Dermis microvascular lymphatic vessel endothelial cell (primary cell): ENCODE measurements around the gene PARP15. TPM values are rescaled to one million over a fixed set of nuclear protein-coding genes. Genes with fewer than 3 reads are reported as not detected.
"Not testable (repeated sequence)": the region's sequence is repeated elsewhere in the genome, so short reads cannot be mapped to it uniquely, and the experiment has no call there.

Experiments
- DNase-seq, 2 donors: peaks; one replicate each; pipeline versions ENCODE4 v3.0.0 to v3.0.0-alpha.2; 2010; ENCODE audit warnings: low read depth in 2 of 2
- total RNA-seq: library from RNA; depleted of rRNA; stranded (reverse); fragments of >200 nt; gene quantifications from 2 replicates; pipeline ENCODE4 v1.2.1, GENCODE V29; 2014

PARP15 gene
- total RNA-seq, 1 donor from 2014 or later = 0.39 TPM

DNA sequence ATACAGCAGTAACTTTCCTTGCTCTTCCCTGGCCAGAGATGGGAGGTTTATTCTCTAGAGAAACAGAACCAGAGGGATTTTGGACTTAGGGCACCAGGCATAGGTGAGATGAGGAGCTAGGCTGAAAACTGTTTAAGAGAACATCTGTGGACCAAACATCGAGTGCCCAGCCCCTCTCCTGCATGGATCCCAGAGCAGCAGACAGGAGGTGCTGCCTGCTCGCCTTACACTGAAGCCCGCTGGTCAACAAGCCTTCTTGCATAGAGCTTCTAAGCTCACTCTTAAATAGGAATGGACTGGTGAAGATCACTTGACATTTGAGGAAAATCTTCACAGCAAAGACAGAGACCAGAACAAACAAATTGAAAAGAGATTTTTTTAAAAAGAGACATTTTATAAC lies 41.2 kb downstream of the PARP15 start:
- no peak for DNase-seq

DNA sequence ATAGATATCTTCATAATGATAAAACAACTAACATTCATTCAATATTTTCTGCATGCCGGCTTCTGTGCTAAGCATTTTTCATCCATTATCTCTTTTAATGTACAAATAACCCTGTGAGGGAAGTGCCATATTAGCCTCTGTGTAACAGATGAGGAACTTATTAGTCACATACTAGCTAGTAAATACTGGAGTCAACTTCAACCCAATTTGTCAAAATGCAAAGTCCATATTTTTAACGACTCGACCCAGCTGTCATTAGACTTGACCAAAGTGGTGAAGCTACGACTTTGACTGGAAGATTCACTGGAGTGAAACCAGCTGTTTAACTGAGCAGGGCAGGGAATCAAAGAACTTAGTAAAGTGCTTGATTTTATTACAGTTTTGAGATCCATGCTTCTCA lies 41.6 kb downstream of the PARP15 start:
- DNase-seq = no peak

DNA sequence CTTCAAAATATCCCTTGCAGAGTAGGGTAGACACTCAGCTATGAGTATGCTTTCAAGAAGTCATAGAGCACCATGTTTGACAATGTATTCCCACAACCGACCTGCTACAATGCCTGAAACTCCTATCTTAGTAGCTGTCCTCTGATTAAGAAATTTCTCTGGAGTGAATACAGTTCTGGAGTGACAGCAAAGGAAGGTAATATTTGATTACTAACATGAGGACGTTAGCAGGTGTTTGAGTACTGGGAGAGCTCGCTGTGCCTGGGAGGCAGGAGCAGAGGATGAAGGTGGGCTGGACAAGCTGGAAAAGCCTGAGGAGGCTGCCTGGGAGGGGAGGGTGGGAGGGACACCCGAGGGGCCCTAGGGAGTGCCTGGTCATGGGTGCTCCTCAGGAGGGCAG lies 42.9 kb downstream of the PARP15 start:
- DNase-seq = no peak

DNA sequence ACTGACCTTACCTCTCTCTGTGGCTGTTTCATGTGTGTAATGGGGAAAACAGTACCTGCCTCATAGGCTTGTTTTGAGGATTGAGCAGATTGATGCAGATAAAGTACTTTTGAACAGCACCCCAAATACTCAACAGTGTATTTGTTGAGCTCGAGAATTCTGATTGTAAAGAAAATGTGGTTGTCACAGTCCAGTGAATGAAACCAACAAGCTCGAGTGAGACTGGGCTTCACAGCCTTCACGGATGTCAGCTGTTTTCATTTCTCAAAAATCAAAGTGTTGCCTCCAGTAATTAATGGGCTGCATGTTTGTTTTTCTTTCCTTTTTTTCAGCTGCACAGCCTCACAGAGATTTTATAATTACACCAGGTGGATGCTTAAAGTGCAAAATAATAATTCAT lies 43.7 kb downstream of the PARP15 start:
- no peak for DNase-seq

DNA sequence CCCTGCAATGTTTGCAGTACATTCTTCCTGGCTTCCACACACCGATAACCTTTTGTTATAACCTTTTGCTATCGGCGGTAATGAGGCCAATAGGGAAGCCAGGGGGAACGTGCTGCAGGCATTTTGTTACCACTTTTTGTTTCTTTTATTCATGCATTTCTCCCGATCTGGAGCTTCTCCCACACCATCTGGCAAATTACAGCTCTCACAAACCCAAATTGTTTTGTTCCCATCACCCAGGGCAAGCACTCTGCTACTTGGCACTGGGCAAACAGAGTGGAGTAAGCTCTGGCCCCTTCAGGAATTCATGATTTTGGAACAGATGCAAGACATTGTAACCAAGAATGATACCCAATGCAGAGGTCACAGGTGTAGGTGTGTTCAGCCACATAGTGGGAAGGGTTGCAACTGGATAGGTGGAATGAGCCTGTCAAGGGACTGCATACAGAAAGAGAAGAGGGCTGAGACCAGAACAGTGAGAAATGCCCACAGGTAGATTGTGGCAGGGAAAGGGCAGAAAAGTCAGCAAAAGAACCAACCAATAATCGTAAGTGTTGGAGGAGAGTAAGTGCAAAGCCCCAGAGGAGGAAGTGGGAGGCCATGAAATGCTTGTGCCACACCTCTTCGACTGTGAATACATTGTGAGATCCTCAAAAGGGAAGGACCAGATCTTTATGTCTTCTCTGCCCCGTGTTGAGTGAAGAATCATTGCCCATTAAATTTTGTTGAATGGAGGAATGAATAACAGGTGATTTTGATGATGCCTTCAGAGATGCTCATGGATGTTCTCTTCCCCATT lies 45.8 kb downstream of the PARP15 start:
- DNase-seq = no peak

DNA sequence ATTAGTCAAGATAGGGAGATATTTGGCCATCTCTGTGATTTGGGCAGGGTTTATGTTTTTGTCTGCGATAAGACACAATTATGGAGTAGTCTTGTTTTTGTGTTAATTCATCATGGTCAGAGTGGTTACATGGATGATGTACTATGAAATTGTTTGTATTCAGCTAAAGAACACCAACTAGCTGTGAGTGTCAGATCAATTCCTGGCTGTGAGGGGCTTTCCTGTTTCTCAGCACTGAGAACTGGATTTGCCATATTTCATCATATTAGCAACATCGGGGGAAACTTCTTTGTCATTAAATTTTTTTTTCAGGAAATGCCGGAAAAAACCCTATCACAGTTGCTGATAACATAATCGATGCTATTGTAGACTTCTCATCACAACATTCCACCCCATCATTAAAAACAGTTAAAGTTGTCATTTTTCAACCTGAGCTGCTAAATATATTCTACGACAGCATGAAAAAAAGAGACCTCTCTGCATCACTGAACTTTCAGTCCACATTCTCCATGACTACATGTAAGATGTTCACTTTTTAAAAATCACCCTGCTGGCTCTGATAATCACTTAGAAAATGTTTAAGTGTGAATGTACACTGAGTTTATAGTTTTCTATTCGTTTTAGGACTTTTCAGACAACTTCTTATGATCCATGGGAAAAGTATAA lies 49.2 kb downstream of the PARP15 start:
- no peak for DNase-seq

DNA sequence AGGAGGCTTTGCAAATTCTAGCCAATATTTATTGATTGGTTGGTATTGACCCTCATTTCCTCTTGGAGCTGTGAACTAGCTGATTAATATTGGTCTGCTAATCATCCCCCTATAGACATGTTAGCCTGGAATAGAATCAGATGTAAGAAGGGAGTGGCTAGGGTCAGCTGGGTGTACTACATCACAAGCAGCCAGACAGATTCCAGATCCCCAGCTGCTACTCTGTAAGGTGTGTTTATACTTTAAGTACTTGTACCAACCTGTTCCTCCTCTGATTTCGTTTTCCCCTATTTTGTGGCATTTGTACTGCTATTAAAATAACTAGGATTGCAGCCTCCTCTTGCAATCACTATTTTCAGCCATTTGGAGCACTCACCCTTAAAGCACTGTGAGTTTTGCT lies 49.9 kb downstream of the PARP15 start:
- no peak for DNase-seq

DNA sequence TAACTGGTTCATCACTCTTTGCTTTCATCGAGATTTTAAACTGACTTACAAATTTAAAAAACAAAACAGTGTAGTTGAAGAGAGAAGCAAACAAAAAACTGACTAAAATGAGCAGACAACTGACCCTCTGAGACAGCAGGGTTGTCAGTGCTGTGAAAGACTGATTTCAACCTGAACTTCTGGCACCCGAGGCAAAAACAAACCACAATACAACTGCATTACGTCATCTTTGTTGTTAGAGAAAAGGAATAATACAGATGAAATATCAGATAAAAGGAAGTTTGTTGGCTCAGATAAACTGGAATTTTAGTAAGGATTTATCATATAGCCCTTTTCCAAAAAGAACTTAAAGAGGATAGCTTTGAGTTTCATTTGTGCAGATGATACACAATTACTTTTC lies 51.1 kb downstream of the PARP15 start:
- DNase-seq = peak in 1 of 2 donors; percentile 61

DNA sequence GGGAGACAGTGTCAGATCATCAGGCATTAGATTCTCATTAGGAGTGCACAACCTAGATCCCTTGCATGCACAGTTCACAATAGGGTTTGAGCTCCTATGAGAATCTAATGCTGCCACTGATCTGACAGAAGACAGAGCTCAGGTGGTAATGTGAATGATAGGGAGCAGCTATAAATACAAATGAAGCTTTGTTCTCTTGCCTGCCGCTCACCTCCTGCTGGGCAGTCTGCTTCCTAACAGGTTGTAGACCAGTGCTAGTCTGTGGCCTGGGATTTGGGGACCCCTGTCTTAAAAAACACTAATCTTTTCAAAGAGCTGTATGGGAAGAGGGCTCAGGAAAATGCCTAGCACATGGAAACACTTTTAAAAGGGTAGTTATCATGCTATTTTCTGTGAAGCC lies 52.3 kb downstream of the PARP15 start:
- no peak for DNase-seq

DNA sequence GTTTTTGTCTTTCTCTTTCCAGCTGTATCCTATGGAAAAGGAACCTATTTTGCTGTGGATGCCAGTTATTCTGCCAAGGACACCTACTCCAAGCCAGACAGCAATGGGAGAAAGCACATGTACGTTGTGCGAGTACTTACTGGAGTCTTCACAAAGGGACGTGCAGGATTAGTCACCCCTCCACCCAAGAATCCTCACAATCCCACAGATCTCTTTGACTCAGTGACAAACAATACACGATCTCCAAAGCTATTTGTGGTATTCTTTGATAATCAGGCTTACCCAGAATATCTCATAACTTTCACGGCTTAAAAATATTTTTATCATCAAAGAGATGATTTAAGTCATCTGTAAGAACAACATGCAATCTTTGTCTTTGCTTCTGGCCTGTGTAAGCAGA lies 58.3 kb downstream of the PARP15 start:
- no peak for DNase-seq

DNA sequence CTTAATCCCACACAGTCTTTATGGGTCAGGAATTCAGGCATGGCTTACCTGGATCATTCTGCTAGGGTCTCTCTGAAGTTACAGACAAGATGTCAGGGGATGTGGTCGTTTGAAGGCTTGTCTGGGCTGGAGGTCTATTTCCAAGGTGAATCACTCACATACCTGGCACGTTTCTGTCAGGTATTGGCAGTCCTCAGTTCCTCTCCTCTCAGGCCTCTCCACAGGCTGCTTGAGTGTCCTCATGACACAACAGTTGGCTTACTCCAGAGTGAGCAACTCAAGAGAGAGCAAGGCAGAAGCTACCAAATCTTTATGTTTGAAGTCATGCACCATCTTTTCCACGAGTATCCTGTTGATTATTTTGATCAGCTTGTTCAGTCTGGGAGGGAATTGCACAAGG lies 59.2 kb downstream of the PARP15 start:
- DNase-seq = no peak

DNA sequence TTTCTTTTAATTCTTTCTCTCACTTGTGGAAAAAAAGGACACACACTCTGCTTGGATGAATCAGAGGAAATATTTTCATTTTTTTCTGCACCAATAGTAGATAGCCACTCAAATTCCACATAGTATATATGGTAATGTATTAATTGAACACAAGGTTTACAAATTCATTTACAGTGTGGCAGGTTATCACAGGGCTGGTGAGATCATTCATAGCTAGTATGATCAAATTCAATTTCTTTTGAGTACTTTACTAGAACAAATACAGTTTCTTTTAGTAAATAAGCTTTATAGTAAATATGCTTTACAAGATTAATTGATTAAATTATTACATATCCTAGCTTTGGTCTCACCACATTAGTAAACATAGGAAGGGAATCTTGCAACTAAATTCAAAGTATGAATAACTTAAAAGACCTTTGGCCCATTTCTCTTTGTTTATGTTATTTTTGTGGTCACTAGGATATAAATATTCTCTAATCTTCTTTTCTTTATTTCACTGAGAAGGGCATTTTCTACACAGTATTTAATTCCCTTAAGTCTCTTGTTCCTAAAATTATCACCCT lies 63.1 kb downstream of the PARP15 start:
- DNase-seq = no peak

DNA sequence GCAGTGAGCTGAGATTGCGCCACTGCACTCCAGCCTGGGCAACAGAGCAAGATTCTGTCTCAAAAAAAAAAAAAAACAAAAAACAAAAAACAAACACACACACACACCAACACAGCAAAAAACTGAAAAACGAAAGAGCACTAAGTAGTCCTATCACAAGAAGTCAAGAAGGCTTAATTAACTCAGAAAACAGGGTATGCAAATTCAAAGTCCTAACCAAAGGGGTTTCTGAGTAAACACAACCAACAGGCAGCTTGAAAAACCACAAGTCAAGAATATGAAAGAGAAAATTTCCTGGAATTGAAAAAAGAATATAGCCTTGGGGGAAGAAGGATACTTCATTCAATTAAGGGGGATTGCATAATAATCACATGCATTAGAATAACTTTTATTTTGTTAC lies 65.5 kb downstream of the PARP15 start:
- DNase-seq = no peak

DNA sequence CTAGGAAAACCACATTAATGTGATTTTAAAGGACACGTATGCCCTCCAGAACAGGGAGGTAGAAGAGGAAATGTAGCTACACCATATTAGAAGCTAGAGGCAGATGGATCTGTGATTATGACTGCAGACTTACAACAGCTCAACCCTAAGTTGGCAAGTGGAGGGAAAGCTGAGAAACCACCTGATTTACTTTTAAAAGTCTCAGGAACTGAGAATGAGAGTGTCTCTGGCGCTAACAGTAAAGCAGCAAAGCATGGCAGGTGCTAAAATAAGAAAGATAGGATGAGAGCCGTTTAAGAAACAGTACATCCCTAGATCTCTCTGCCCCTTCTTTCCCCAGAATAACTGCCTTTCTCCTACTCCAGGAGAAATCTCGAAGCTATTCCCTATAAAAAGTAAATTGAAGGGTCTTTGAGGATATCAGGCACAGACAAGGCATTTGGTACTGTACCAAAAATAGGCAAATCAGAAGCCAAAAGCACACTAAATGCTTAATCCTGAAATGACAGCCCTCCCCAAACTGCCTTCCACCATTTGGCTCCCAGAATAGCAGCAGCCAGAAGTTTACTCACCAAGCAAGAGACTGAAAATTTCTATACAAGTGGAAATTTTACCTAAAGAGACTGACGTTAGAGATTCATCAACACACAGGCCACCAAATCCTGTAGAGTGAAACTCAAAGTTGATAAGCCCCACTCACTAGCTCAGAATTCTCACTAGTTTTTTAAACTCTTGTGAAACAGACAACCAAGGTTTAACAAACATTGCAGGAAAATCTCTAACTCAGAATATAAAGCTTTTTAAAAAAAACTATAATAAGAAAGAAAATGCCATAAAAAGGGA lies 68.9 kb downstream of the PARP15 start:
- no peak for DNase-seq

DNA sequence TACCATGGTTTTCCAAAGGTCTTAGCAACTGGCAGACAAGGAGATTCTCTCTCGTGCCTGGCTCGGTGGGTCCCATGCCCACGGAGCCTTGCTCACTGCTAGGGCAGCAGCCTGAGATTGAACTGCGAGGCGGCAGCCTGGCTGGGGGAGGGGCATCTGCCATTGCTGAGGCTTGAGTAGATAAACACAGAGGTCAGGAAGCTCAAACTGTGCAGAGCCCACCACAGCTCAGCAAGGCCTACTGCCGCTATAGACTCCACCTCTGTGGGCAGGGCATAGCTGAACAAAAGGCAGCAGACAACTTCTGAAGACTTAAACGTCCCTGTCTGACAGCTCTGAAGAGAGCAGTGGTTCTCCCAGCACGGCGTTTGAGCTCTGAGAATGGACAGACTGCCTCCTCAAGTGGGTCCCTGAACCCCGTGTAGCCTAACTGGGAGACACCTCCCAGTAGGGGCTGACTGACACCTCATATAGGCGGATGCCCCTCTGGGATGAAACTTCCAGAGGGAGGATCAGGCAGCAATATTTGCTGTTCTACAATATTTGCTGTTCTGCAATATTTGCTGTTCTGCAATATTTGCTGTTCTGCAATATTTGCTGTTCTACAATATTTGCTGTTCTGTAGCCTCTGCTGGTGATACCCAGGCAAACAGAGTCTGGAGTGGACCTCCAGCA lies 73.9 kb downstream of the PARP15 start:
- DNase-seq = not testable (repeated sequence)

DNA sequence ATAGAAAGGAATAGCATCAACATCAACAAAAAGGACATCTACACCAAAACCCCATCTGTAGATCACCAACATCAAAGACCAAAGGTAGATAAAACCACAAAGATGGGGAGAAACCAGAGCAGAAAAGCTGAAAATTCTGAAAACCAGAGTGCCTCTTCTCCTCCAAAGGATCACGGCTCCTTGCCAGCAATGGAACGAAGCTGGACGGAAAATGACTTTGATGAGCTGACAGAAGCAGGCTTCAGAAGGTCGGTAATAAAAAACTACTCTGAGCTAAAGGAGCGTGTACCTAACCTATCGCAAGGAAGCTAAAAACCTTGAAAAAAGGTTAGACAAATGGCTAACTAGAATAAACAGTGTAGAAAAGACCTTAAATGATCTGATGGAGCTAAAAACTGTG lies 74.5 kb downstream of the PARP15 start:
- DNase-seq = not testable (repeated sequence)

DNA sequence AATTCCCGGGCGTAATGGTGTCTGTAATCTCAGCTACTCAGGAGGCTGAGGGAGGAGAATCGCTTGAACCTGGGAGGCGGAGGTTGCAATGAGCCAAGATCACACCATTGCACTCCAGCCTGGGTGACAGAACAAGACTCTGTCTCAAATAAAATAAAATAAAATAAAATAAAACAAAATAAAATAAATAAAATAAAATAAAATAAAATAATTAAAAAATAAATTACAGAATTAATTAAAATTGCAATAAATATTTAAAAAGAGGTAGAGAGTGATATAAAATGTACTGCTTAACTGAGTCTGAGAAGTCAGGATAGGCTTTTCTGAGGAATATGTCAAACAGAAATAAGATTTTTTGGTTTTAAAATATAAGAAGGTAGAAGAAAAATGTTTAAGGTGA lies 80.9 kb downstream of the PARP15 start:
- not testable (repeated sequence) for DNase-seq

DNA sequence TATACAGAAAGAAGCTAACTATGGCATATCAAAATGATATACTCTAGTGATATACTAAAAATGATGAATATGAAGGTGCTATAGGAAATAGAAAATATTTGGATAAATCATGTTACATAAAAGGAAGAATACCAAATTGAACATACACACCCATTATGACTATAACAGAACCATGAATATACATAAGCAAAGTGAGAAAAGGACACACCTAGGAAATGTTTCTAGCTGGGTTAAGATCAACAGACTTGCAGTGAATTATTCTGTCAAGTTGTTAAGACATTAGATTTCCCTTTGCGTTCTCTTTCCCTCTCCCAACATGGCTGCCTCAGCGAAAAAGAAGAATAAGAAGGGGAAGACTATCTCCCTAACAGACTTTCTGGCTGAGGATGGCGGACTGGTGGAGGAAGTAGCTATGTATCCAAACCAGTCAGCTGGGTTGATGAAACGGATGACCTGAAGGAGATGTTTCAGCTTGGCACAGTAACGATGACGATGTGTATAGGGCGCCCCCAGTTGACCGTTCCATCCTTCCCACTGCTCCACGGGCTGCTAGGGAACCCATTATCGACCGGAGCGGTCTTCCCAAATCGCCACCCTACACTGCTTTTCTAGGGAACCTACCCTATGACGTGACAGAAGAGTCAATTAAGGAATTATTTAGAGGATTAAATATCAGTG lies 83.0 kb downstream of the PARP15 start:
- DNase-seq = peak in 1 of 2 donors; percentile 29

DNA sequence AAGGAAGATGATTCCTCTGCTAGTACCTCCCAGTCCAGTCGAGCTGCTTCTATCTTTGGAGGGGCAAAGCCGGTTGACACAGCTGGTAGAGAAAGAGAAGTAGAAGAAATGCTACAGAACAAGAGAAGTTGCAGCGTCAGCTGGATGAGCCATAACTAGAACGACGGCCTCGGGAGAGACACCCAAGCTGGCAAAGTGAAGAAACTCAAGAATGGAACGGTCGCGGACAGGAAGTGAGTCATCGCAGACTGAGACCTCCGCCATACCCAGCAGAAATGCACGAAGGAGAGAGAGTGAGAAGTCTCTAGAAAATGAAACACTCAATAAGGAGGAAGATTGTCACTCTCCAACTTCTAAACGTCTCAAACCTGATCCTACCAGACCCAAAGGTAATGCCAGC lies 84.2 kb downstream of the PARP15 start:
- DNase-seq = no peak

DNA sequence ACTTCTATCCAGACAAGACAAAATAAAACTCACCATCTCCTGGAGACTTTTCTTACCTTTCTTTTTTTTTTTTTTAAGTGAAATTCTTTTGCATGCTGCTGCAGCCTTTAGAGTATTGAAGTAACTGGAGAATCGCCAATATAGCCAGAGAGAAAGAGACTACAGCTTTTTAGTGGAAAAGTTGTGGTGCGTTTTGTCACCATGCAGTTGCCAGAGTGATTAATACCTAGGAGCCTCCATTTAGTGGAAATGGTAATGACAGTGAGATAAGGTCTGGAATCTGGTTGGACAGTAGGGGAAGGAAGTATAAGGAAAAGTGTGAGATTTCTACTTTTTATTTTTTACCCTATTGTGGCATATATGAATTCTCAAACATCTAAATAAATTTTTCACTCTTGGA lies 85.1 kb downstream of the PARP15 start:
- no peak for DNase-seq

DNA sequence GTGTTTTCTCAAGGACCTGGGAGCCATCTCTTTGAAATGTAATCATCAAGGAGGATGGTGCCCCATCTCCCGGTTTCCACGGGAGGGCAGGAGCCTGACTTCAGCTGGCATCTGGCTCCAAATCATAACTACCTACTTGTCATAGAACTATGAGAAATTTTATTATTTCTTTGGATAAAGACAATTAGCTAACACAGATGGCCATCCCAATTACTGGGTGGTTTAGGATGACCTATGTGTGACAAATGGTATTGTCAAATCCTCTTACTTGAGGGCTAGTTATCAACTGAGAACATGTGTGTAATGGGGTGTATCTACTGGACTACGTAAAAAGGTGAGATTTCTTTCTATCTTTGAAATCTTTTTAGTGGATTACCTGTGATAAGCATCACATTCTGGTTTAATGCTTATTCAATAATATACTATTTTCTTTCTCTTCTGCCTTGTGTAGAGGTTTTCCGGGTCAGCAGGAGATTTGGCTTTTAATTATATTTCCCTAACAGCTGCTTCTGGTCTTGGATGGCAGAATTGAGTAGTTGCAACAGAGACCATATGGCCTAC lies 87.9 kb downstream of the PARP15 start:
- no peak for DNase-seq
